Stimulated activated memory B cell treated with anti-CD40 and anti-IgM and Interleukin-4, amounts not matched to agents 10 μg/mL and 1 μg/mL and 100 μg/mL, for 72 hours (primary cell): ENCODE measurements around the gene MTA1.

Source experiments
- ATAC-seq: fragments of 150-1000 bp; cut with Tn5 transposase; 2 replicates; pipeline ENCODE4 v1.10.0; 2021
- H3K27ac Mint-ChIP-seq: one replicate; pipeline ENCODE4 v1.8.0; 2022; ENCODE audit warnings: mild to moderate bottlenecking, mixed read lengths
- H3K27me3 Mint-ChIP-seq: one replicate; pipeline ENCODE4 v1.8.0; 2022; ENCODE audit warnings: mixed read lengths
- H3K36me3 Mint-ChIP-seq: one replicate; pipeline ENCODE4 v1.8.0; 2022; ENCODE audit warnings: mixed read lengths
- H3K4me1 Mint-ChIP-seq: one replicate; pipeline ENCODE4 v1.8.0; 2022; ENCODE audit warnings: mixed read lengths
- H3K4me3 Mint-ChIP-seq: one replicate; pipeline ENCODE4 v1.8.0; 2022; ENCODE audit warnings: mild to moderate bottlenecking, moderate library complexity, mixed read lengths
- H3K9me3 Mint-ChIP-seq: one replicate; pipeline ENCODE4 v1.8.0; 2022; ENCODE audit warnings: mixed read lengths

MTA1 gene

GRCh38 chr14:105474483-105475268 is 55.0 kb downstream of the MTA1 start, which contains the start of gene CRIP2:
CRIP2 (plus strand) TSS chr14:105474821; CDS start chr14:105474863, 42 bp downstream.
- H3K36me3 Mint-ChIP-seq: peaks cover 5% of the 10 kb centered on the region
- peak within 1 kb of the TSS; percentile 35 for H3K27ac Mint-ChIP-seq
- H3K27me3 Mint-ChIP-seq: peaks cover 9% of the 10 kb centered on the region
- peaks cover 4% of the 10 kb centered on the region for H3K9me3 Mint-ChIP-seq
- H3K4me3 Mint-ChIP-seq: peak within 1 kb of the TSS; percentile 75
- peak; percentile 39 for ATAC-seq
- peaks cover 39% of the 10 kb centered on the region for H3K4me1 Mint-ChIP-seq

DNA sequence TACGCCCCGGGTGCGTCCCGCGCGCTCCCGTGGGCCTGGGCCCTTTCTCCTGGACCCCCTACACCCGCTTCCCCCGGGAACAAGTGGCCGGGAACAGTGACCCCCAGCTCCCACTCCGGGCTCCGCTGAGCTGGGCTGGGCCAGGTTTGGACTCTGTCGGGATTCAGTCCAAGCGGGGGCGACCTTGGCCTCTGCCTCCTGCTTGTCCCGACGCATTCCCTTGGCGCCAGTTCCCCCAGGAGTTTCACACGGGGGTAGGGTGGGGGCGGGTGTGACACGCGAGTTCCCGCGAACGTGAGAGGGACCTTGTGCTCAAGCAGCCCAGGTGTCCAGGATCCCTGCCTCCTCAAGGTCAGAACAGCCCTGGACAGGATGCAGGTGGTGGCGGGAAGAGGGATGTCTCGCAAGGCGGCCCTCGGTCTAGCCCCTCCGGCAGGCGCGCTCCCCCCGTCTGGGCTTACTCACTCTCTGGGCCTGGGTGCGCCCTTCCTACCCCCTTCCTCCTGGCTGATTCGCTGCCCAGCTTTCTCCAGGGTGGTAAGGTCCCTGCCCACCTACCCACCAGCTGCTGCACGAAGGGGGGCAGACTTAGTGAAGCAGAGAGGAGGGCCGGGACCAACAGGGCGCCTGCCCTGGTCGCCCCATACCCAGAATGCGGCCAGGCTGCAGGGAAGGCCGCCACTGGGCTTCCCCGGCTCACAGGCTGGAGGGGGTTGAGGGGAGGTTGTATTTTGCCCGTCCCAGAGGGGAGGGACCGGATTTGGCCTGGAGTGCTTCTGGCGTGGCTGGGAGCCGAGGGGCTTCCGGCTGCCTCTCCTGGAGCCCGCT is 55.9 kb downstream of the MTA1 start:
- Mint-ChIP-seq H3K36me3 (peaks cover 5% of the 10 kb centered on the region), H3K27me3 (peaks cover 9% of the 10 kb centered on the region), H3K9me3 (peaks cover 4% of the 10 kb centered on the region), H3K4me3 (peak overlapping the region; percentile 47), H3K4me1 (peaks cover 47% of the 10 kb centered on the region), H3K27ac (no peak overlapping the region)
- ATAC-seq: no peak

- no peak overlapping the region for H3K27ac Mint-ChIP-seq
- peaks cover 55% of the 10 kb centered on the region for H3K4me1 Mint-ChIP-seq
- no peak for ATAC-seq
- H3K4me3 Mint-ChIP-seq: no peak overlapping the region
- peaks cover 4% of the 10 kb centered on the region for H3K9me3 Mint-ChIP-seq
- peaks cover 9% of the 10 kb centered on the region for H3K27me3 Mint-ChIP-seq
- H3K36me3 Mint-ChIP-seq: peaks cover 5% of the 10 kb centered on the region
Observed at GRCh38 chr14:105476097-105476830, 56.6 kb downstream of the MTA1 start.

- peaks cover 5% of the 10 kb centered on the region for H3K36me3 Mint-ChIP-seq
- H3K4me3 Mint-ChIP-seq: peak overlapping the region; percentile 22
Observed at GRCh38 chr14:105476831-105477659, 57.4 kb downstream of the MTA1 start.

DNA sequence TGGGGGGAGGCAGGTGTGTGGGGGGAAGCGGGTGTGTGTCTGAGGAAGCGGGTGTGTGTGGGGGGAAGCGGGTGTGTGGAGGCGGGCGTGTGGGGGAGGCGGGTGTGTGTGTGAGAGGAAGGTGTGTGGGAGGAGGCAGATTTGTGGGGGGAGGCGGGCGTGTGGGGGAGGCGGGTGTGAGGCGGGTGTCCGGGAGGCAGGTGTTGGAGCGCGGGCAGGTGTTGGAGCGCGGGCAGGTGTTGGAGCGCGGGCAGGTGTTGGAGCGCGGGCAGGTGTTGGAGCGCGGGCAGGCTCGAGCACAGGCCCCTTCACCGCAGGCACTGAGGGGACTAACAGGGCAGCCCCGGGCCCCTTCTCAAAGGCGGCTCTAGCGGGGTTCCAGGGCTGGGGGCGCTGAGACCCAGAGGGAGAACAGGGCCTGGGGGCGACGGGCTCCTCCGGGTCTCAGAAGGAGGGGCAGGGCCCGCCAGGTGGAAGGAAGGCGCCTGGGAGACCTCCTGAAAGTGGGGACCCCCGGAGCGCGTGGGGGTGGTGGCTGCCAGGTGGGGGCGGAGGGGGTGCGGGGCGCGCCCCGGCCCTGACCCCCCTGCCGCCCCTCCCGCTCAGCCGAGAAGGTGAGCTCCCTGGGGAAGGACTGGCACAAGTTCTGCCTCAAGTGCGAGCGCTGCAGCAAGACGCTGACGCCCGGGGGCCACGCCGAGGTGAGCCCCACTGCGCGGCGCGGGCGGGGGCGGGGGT is 58.2 kb downstream of the MTA1 start:
- H3K4me3 Mint-ChIP-seq: peak overlapping the region; percentile 29
- peak overlapping the region; percentile 78 for H3K27ac Mint-ChIP-seq
- H3K9me3 Mint-ChIP-seq: peaks cover 4% of the 10 kb centered on the region
- H3K36me3 Mint-ChIP-seq: peaks cover 5% of the 10 kb centered on the region
- peaks cover 60% of the 10 kb centered on the region for H3K4me1 Mint-ChIP-seq
- H3K27me3 Mint-ChIP-seq: peaks cover 9% of the 10 kb centered on the region
- ATAC-seq: peak; percentile 37

More at GRCh38 chr14:105476831-105477659, 57.4 kb downstream of the MTA1 start:
- H3K27ac Mint-ChIP-seq: peak overlapping the region; percentile 78
- no peak for ATAC-seq
- H3K27me3 Mint-ChIP-seq: peaks cover 9% of the 10 kb centered on the region
- H3K9me3 Mint-ChIP-seq: peaks cover 4% of the 10 kb centered on the region
- H3K4me1 Mint-ChIP-seq: peaks cover 57% of the 10 kb centered on the region

DNA sequence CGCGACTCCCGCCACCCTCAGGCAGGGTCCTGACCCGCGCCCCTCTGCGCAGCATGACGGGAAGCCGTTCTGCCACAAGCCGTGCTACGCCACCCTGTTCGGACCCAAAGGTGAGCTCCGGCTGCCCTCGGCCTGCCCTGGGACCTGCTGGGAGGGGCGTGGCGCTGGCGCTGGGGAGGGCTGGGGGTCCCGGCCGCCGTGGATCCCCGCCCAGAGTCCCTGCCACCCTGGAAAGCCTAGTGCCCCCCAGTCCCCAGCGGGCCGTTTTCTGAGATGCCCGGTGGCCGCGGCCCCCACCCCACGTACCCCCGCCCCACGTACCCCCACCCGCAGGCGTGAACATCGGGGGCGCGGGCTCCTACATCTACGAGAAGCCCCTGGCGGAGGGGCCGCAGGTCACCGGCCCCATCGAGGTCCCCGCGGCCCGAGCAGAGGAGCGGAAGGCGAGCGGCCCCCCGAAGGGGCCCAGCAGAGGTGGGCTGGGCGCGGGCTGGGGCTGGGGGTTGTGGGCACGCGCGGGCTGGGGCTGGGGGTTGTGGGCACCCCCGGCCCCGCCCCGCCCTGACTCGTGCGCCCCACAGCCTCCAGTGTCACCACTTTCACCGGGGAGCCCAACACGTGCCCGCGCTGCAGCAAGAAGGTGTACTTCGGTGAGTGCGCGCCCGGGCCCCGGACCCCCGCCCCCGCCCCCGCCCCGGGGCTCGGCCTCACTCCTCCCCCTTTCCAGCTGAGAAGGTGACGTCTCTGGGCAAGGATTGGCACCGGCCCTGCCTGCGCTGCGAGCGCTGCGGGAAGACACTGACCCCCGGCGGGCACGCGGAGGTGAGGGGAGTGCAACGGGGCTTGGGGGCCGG is 59.0 kb downstream of the MTA1 start:
- Mint-ChIP-seq H3K4me3 (no peak overlapping the region), H3K27me3 (peaks cover 9% of the 10 kb centered on the region), H3K27ac (no peak overlapping the region), H3K36me3 (peaks cover 5% of the 10 kb centered on the region), H3K9me3 (peaks cover 4% of the 10 kb centered on the region), H3K4me1 (peaks cover 62% of the 10 kb centered on the region)
- ATAC-seq: no peak

DNA sequence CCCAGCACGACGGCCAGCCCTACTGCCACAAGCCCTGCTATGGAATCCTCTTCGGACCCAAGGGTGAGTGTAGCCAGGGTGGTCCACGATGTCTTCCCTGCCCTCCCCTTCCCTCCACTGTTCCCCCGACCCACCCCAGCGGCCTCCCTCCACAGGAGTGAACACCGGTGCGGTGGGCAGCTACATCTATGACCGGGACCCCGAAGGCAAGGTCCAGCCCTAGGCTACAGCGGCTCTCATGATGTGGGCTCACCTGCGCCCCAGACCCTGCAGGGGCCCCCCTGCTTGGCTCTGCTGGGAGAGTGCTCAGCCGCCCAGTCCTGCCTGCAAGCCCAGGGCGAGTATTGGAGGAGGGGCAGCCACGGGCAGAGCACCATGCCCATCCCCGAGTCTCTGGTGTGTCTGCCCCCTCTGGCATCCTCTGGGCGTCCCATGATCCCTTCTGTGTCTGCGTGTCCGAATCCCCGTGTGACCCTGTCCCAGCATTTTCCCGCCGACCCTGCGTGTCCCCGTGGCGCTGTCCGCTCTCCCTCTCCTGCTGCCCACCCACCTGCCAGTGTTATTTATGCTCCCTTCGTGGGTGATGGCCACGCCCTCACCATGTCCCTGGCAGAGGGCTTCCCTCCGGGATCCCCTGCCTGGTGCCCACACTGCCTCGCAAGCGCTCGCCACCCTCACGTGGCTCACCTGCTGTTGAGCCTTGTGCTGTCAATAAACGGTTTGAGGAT is 60.0 kb downstream of the MTA1 start:
- H3K4me1 Mint-ChIP-seq: peaks cover 68% of the 10 kb centered on the region
- H3K9me3 Mint-ChIP-seq: peaks cover 4% of the 10 kb centered on the region
- H3K36me3 Mint-ChIP-seq: peaks cover 5% of the 10 kb centered on the region
- peak overlapping the region; percentile 4 for H3K4me3 Mint-ChIP-seq
- peak overlapping the region; percentile 23 for H3K27ac Mint-ChIP-seq
- ATAC-seq: no peak
- peaks cover 9% of the 10 kb centered on the region for H3K27me3 Mint-ChIP-seq

DNA sequence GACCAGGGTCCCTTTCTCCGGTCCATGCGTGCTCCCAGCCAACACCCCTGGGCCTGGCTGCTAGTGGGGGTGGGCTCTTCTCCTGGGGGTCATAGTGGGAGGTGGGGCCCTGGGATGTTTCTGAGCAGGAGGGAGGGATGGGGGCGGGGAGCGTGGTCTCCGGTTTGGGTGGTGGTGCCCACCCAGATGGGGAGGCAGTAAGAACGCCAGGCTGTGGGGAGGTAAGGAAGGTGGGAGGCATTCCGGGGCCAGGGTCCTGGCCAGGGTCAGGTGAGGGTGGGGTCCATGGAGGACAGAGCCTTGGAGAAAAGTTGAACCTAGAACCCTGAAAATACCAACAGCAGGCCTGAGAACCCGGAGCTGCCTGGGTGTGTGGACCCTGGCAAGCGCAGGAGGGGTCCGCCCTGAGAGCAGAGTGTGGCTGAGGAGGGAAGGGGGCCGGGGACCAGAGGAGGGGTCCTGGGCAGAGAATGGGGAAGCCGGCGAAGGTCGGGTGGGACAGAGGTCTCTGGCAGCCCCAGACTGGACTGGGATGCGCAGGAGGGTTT is 60.6 kb downstream of the MTA1 start:
- H3K36me3 Mint-ChIP-seq: peaks cover 5% of the 10 kb centered on the region
- H3K9me3 Mint-ChIP-seq: peaks cover 4% of the 10 kb centered on the region
- H3K27ac Mint-ChIP-seq: peak overlapping the region; percentile 97
- peaks cover 75% of the 10 kb centered on the region for H3K4me1 Mint-ChIP-seq
- no peak for ATAC-seq
- peak overlapping the region; percentile 4 for H3K4me3 Mint-ChIP-seq
- H3K27me3 Mint-ChIP-seq: peaks cover 9% of the 10 kb centered on the region

DNA sequence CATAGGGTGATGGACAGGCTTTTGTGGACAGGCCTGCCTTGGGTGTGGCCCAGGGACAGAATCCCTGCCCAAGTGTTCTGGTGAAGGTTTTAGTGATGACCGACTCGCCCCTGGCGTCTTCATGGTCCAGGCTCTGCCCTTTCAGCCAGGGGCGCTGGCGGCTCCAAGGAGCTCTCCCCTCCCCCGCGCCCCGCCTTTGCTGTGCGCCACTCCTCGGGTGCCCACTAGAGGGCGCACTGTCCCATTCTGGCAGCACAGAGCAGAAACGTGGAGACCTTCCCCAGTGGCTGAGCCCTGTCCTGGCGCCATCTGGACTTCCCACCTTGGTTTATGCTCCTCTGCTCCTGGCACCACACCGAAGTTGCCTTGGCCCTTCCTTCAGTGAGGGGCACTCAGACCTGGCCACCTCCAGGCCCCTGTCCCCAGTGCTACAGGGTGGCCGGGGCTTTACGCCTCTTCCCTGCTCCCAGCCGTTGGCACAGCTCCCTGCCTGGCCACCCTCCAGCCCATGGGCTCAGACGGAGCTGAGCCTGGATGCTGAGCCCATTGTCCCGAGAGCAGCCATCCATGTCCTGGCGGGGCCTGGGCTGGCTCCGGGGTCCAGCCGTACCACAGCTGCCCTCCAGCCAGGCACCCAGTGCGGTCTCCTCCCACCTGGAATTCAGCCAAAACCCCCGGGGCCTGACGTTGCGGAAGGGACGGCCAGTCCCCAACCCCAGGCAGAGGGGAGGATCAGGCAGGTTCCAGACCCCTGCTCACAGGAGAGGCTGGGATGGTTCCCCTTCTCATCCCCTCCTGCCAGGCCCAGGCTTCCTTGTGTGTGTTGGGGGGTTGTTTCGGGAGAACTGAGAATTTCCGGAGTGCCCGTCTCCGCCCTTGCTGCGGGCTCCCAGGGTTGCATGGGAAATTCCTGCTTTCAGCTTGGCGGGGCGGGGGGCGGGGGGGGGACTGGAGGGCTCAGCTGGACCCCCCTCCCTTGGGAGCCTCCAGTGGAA is 61.5 kb downstream of the MTA1 start:
- Mint-ChIP-seq H3K4me3 (peak overlapping the region; percentile 80), H3K4me1 (peaks cover 83% of the 10 kb centered on the region), H3K27ac (peak overlapping the region; percentile 97), H3K36me3 (peaks cover 5% of the 10 kb centered on the region), H3K27me3 (peaks cover 9% of the 10 kb centered on the region), H3K9me3 (peaks cover 4% of the 10 kb centered on the region)
- peak; percentile 67 for ATAC-seq

DNA sequence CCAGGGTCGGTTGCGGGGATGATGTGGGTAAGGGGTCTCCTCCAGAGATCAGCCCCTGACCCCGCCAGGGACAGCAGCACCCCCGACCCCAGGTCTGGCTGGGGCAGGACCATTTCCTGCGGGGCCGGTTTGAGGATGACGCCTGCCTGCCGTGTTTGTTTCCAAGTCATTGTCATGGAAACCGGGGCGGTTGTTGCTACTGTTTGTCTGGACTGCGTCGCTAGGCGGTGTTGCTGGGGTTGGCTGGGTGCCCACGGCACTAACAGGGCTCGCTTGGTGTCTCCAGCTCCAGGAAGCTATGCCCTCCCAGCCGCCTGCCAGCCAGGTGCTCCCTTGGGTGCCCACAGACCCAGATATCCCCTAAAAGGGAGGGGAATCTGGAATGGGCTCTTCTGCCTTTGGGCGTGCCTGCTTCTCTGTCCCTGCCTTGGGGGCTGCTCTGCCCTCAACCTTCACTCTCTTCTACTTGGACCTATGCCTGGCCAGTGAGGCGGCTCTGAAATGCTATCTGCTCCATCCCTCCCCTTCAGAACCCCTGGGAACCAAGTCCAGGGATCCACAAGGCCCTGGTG is 62.3 kb downstream of the MTA1 start:
- peak overlapping the region; percentile 80 for H3K4me3 Mint-ChIP-seq
- peak; percentile 67 for ATAC-seq
- peaks cover 4% of the 10 kb centered on the region for H3K9me3 Mint-ChIP-seq
- peaks cover 85% of the 10 kb centered on the region for H3K4me1 Mint-ChIP-seq
- H3K27ac Mint-ChIP-seq: peak overlapping the region; percentile 97
- peaks cover 8% of the 10 kb centered on the region for H3K27me3 Mint-ChIP-seq
- peaks cover 5% of the 10 kb centered on the region for H3K36me3 Mint-ChIP-seq

GRCh38 chr14:105482486-105483110 is 63.0 kb downstream of the MTA1 start:
- Mint-ChIP-seq H3K36me3 (no peaks in the 10 kb centered on the region), H3K9me3 (peaks cover under 1% of the 10 kb centered on the region), H3K4me1 (peaks cover 79% of the 10 kb centered on the region), H3K4me3 (peak overlapping the region; percentile 80), H3K27me3 (peaks cover 2% of the 10 kb centered on the region), H3K27ac (peak overlapping the region; percentile 97)
- ATAC-seq: no peak
